ENCODE measurements around the gene TMEM161B. TPM values are rescaled to one million over a fixed set of nuclear protein-coding genes. Genes with fewer than 3 reads are reported as not detected.

TMEM161B gene
- total and polyA plus RNA-seq, 2 of the 13 experiments (the other 11 are each of a cell fraction or from before 2014, with no cell fraction given), result 15.0 to 22.1 TPM

GRCh38 chr5:88268385-88269184 lies at the start of gene TMEM161B (continued):
- TF ChIP-seq, protein P1, sequence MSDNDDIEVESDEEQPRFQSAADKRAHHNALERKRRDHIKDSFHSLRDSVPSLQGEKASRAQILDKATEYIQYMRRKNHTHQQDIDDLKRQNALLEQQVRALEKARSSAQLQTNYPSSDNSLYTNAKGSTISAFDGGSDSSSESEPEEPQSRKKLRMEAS (IDR thresholded peaks at IDR 0.05), result peak; percentile 64
- TF ChIP-seq KDM2A (CRISPR knock-in tag; IDR thresholded peaks at IDR 0.05; ENCODE audit: borderline replicate concordance, low read depth) (peak; percentile 71), FOXC1 (CRISPR knock-in tag; IDR thresholded peaks at IDR 0.05; ENCODE audit: borderline replicate concordance) (peak; percentile 24; the same call in 1 of the 2 replicates), TEF (CRISPR knock-in tag; IDR thresholded peaks at IDR 0.05) (no peak), DR1 (CRISPR knock-in tag; IDR thresholded peaks at IDR 0.05) (peak; percentile 89), CEBPG (CRISPR knock-in tag; IDR thresholded peaks at IDR 0.05) (peak; percentile 70), ZNF878 (CRISPR knock-in tag; IDR thresholded peaks at IDR 0.05) (0 out of 2 replicates have a peak, but pooled peaks have one; percentile 24), ARNTL (CRISPR knock-in tag; IDR thresholded peaks at IDR 0.05) (no peak), MAF1 (CRISPR knock-in tag; IDR thresholded peaks at IDR 0.05; ENCODE audit: borderline replicate concordance) (peak; percentile 70; the same call in 1 of the 2 replicates), ZNF792 (CRISPR knock-in tag; IDR thresholded peaks at IDR 0.05) (peak; percentile 69; the same call in 1 of the 2 replicates), ZSCAN20 (CRISPR knock-in tag; IDR thresholded peaks at IDR 0.05; ENCODE audit: borderline replicate concordance) (no peak), PAWR (CRISPR knock-in tag; IDR thresholded peaks at IDR 0.05; ENCODE audit: borderline replicate concordance) (no peak), ZFP90 (CRISPR knock-in tag; IDR thresholded peaks at IDR 0.05; ENCODE audit: borderline replicate concordance) (peak; percentile 86; the same call in 1 of the 2 replicates), ELF1 (CRISPR knock-in tag; IDR thresholded peaks at IDR 0.05) (peak; percentile 94), ASH2L (IDR thresholded peaks at IDR 0.05; ENCODE audit: insufficient read length, low read depth, low read length) (peak; percentile 97), ZNF329 (CRISPR knock-in tag; IDR thresholded peaks at IDR 0.05; ENCODE audit: low read depth) (no peak), CCAR2 (optimal IDR thresholded peaks at IDR 0.05; ENCODE audit: low read depth, low read length) (no peak), GTF2F1 (IDR thresholded peaks at IDR 0.05; ENCODE audit: low read length) (no peak), REL (CRISPR knock-in tag; conservative IDR thresholded peaks at IDR 0.05) (peak; percentile 40; the same call in 1 of the 2 replicates), CBX1 (IDR thresholded peaks at IDR 0.05; ENCODE audit: low read depth) (peak; percentile 11), ZNF746 (CRISPR knock-in tag; IDR thresholded peaks at IDR 0.05) (no peak), FOXO1 (CRISPR knock-in tag; IDR thresholded peaks at IDR 0.05) (peak; percentile 41; the same call in 1 of the 2 replicates), RNF2 (conservative IDR thresholded peaks at IDR 0.05; ENCODE audit: low read depth) (peak; percentile 32; the same call in 1 of the 2 replicates)
- TF ChIP-seq, protein P2, sequence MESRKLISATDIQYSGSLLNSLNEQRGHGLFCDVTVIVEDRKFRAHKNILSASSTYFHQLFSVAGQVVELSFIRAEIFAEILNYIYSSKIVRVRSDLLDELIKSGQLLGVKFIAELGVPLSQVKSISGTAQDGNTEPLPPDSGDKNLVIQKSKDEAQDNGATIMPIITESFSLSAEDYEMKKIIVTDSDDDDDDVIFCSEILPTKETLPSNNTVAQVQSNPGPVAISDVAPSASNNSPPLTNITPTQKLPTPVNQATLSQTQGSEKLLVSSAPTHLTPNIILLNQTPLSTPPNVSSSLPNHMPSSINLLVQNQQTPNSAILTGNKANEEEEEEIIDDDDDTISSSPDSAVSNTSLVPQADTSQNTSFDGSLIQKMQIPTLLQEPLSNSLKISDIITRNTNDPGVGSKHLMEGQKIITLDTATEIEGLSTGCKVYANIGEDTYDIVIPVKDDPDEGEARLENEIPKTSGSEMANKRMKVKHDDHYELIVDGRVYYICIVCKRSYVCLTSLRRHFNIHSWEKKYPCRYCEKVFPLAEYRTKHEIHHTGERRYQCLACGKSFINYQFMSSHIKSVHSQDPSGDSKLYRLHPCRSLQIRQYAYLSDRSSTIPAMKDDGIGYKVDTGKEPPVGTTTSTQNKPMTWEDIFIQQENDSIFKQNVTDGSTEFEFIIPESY (CRISPR knock-in tag; IDR thresholded peaks at IDR 0.05), result no peak
- TF ChIP-seq, protein P3, sequence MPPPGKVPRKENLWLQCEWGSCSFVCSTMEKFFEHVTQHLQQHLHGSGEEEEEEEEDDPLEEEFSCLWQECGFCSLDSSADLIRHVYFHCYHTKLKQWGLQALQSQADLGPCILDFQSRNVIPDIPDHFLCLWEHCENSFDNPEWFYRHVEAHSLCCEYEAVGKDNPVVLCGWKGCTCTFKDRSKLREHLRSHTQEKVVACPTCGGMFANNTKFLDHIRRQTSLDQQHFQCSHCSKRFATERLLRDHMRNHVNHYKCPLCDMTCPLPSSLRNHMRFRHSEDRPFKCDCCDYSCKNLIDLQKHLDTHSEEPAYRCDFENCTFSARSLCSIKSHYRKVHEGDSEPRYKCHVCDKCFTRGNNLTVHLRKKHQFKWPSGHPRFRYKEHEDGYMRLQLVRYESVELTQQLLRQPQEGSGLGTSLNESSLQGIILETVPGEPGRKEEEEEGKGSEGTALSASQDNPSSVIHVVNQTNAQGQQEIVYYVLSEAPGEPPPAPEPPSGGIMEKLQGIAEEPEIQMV (CRISPR knock-in tag; IDR thresholded peaks at IDR 0.05; ENCODE audit: low read depth), result peak; percentile 68

Data from HepG2 (cell line).